H1 (cell line): ENCODE results near the gene CTDSP1. TPM values are rescaled to one million over a fixed set of nuclear protein-coding genes. Genes with fewer than 3 reads are reported as not detected.

Experiments
- CTCF ChIA-PET: fragments of 300-600 bp; sonication (Branson Sonifier 250); formaldehyde crosslinking; loops from one replicate; lab custom pipeline; 2021; ENCODE audit not compliant: partially characterized antibody; lab: Charles Lee
- POLR2A ChIA-PET: fragments of 300-600 bp; sonication (Branson Sonifier 250); formaldehyde crosslinking; loops from one replicate; lab custom pipeline; 2021; ENCODE audit warnings: inconsistent platforms; ENCODE audit not compliant: partially characterized antibody; lab: Charles Lee
- DNase-seq, 2 experiments: peaks; one replicate each; pipeline versions ENCODE4 v3.0.0 to v3.0.0-alpha.2; 2010 to 2022; ENCODE audit warnings: low spot score in 2 of 2, low read depth in 1 of 2, mixed read lengths in 1 of 2
- FAIRE-seq: peaks from 2 replicates; lab custom pipeline; 2011; peaks lifted over from hg19 to GRCh38; lab: Jason Lieb, UNC
- H2AFZ ChIP-seq: 2 replicates; pipeline ENCODE4 v1.8.1; 2012; ENCODE audit warnings: low read length, inconsistent platforms
- H2AK5ac ChIP-seq: 2 replicates; pipeline ENCODE4 v1.6.1; 2013; ENCODE audit warnings: low read depth, low read length
- H2BK120ac ChIP-seq: replicated peaks from 2 replicates; pipeline ENCODE3; 2013; ENCODE audit warnings: low read depth, low read length, inconsistent platforms
- H2BK12ac ChIP-seq: 2 replicates; pipeline ENCODE4 v1.6.1; 2013; ENCODE audit warnings: low read depth, low read length
- H2BK15ac ChIP-seq: 2 replicates; pipeline ENCODE4 v1.6.1; 2013; ENCODE audit warnings: low read length
- H2BK20ac ChIP-seq: 2 replicates; pipeline ENCODE4 v1.6.1; 2013; ENCODE audit warnings: low read length
- H2BK5ac ChIP-seq: 2 replicates; pipeline ENCODE4 v1.6.1; 2013; ENCODE audit warnings: low read depth, low read length
- H3K14ac ChIP-seq: 2 replicates; pipeline ENCODE4 v1.6.1; 2013; ENCODE audit warnings: inconsistent platforms; ENCODE audit not compliant: insufficient read length
- H3K18ac ChIP-seq: 2 replicates; pipeline ENCODE4 v1.6.1; 2013; ENCODE audit warnings: low read length; ENCODE audit errors: extremely low read depth
- H3K23ac ChIP-seq: 2 replicates; pipeline ENCODE4 v1.6.1; 2013; ENCODE audit warnings: inconsistent platforms; ENCODE audit not compliant: insufficient read length
- H3K23me2 ChIP-seq: 2 replicates; pipeline ENCODE4 v1.6.1; 2013; ENCODE audit warnings: low read depth, low read length
- H3K27ac ChIP-seq: 2 replicates; pipeline ENCODE4 v1.6.1; 2011; ENCODE audit warnings: low read depth, low read length, inconsistent platforms
- H3K27me3 ChIP-seq, 4 experiments: replicated peaks in 1 of 4; 1 replicate in 1 of 4; 2 replicates in 3 of 4; pipeline versions ENCODE4 v1.6.1 to v1.8.1; 2011 to 2013; ENCODE audit warnings: low read length in 3 of 4, mild to moderate bottlenecking in 3 of 4, inconsistent platforms in 2 of 4, mixed read lengths in 2 of 4, moderate library complexity in 1 of 4; ENCODE audit not compliant: control insufficient read depth in 3 of 4, insufficient read depth in 3 of 4; ENCODE audit errors: extremely low read depth in 1 of 4
- H3K36me3 ChIP-seq, 4 experiments: 2 replicates each; pipeline versions ENCODE4 v1.6.1 to v1.8.1; 2011 to 2013; ENCODE audit warnings: mild to moderate bottlenecking in 4 of 4, low read length in 3 of 4, moderate library complexity in 2 of 4, control low read depth in 1 of 4, inconsistent platforms in 1 of 4; ENCODE audit not compliant: insufficient read depth in 4 of 4, control insufficient read depth in 2 of 4
- H3K4ac ChIP-seq: replicated peaks from 2 replicates; pipeline ENCODE3; 2013; ENCODE audit warnings: low read length, low read depth, mixed read lengths, inconsistent platforms; ENCODE audit not compliant: insufficient read length
- H3K4me1 ChIP-seq, 4 experiments: replicated peaks in 1 of 4; 1 replicate in 1 of 4; 2 replicates in 3 of 4; pipeline versions ENCODE4 v1.6.1 to v1.8.1; 2011 to 2013; ENCODE audit warnings: low read length in 3 of 4, inconsistent platforms in 2 of 4, mixed read lengths in 1 of 4; ENCODE audit not compliant: insufficient read depth in 4 of 4, control insufficient read depth in 3 of 4
- H3K4me2 ChIP-seq, 2 experiments: 2 replicates each; pipeline versions ENCODE4 v1.6.1 to v1.8.1; 2011 to 2013; ENCODE audit warnings: low read depth in 2 of 2, low read length in 2 of 2, control low read depth in 1 of 2, inconsistent platforms in 1 of 2, mild to moderate bottlenecking in 1 of 2; ENCODE audit not compliant: insufficient read depth in 1 of 2
- H3K4me3 ChIP-seq, 4 experiments: fragments of 200-600, 300-600 bp in 1 of 4; sonication (generic), shearing (Covaris generic), sonication (Bioruptor Twin) in 1 of 4; 2 replicates each; pipeline versions ENCODE4 v1.5.1 to v1.8.1; 2011 to 2016; ENCODE audit warnings: low read length in 4 of 4, low read depth in 3 of 4, control low read depth in 2 of 4, inconsistent platforms in 2 of 4, mild to moderate bottlenecking in 2 of 4, mixed read lengths in 1 of 4, moderate library complexity in 1 of 4; ENCODE audit not compliant: insufficient read depth in 2 of 4; ENCODE audit errors: extremely low read depth in 1 of 4
- H3K56ac ChIP-seq: replicated peaks from 2 replicates; pipeline ENCODE3; 2013; ENCODE audit warnings: low read depth, mild to moderate bottlenecking, mixed read lengths, low read length, inconsistent platforms; ENCODE audit not compliant: insufficient read length
- H3K79me1 ChIP-seq: 2 replicates; pipeline ENCODE4 v1.6.1; 2013; ENCODE audit warnings: low read depth, low read length, control low read depth
- H3K79me2 ChIP-seq, 2 experiments: 2 replicates each; pipeline versions ENCODE4 v1.6.1 to v1.8.1; 2012 to 2013; ENCODE audit warnings: low read length in 2 of 2, mild to moderate bottlenecking in 2 of 2, inconsistent platforms in 1 of 2; ENCODE audit not compliant: insufficient read depth in 2 of 2, control insufficient read depth in 1 of 2
- H3K9ac ChIP-seq, 4 experiments: replicated peaks in 1 of 4; 1 replicate in 1 of 4; 2 replicates in 3 of 4; pipeline versions ENCODE4 v1.6.1 to v1.8.1; 2011 to 2013; ENCODE audit warnings: low read depth in 3 of 4, low read length in 3 of 4, control low read depth in 2 of 4, mild to moderate bottlenecking in 2 of 4, moderate library complexity in 2 of 4, inconsistent platforms in 1 of 4; ENCODE audit errors: extremely low read depth in 1 of 4
- H3K9me3 ChIP-seq, 2 experiments: 2 replicates each; pipeline versions ENCODE4 v1.6.1 to v1.8.1; 2012 to 2013; ENCODE audit warnings: mild to moderate bottlenecking in 2 of 2, moderate library complexity in 2 of 2, control low read depth in 1 of 2, inconsistent platforms in 1 of 2, low read depth in 1 of 2, low read length in 1 of 2, mixed read lengths in 1 of 2; ENCODE audit not compliant: insufficient read depth in 2 of 2
- H4K20me1 ChIP-seq, 2 experiments: replicated peaks in 1 of 2; 2 replicates each; pipeline versions ENCODE3 to v1.8.1; 2011 to 2013; ENCODE audit warnings: inconsistent platforms in 2 of 2, low read length in 2 of 2, mild to moderate bottlenecking in 1 of 2; ENCODE audit not compliant: insufficient read depth in 2 of 2, control insufficient read depth in 1 of 2
- H4K5ac ChIP-seq: 2 replicates; pipeline ENCODE4 v1.6.1; 2013; ENCODE audit warnings: low read length, low read depth, mixed read lengths, inconsistent platforms; ENCODE audit not compliant: insufficient read length
- H4K8ac ChIP-seq: 2 replicates; pipeline ENCODE4 v1.8.0; 2013; ENCODE audit warnings: mild to moderate bottlenecking, moderate library complexity, low read length, inconsistent platforms; ENCODE audit not compliant: insufficient read depth; ENCODE audit errors: extremely low read depth
- H4K91ac ChIP-seq: replicated peaks from 2 replicates; pipeline ENCODE3; 2013; ENCODE audit warnings: low read length, mixed read lengths, inconsistent platforms; ENCODE audit not compliant: insufficient read length
- BACH1 ChIP-seq: IDR thresholded peaks from 2 replicates; pipeline ENCODE4 v1.6.1; 2012; ENCODE audit warnings: low read length, improper control_type of control experiment
- BRCA1 ChIP-seq: IDR thresholded peaks from 2 replicates; pipeline ENCODE4 v1.6.1; 2012; ENCODE audit warnings: low read depth, low read length, improper control_type of control experiment
- CHD1 ChIP-seq: IDR thresholded peaks from 2 replicates; pipeline ENCODE4 v1.6.1; 2012; ENCODE audit warnings: low read depth, low read length, improper control_type of control experiment
- CTCF ChIP-seq, 3 experiments: IDR thresholded peaks; 1 replicate in 2 of 3; 2 replicates in 1 of 3; pipeline versions ENCODE4 v1.5.1 to v1.6.1; 2011; ENCODE audit warnings: low read length in 3 of 3, mild to moderate bottlenecking in 3 of 3, inconsistent platforms in 2 of 3, low read depth in 1 of 3, moderate library complexity in 1 of 3; ENCODE audit not compliant: insufficient read depth in 1 of 3; ENCODE audit errors: control extremely low read depth in 1 of 3
- GABPA ChIP-seq: IDR thresholded peaks from 2 replicates; pipeline ENCODE4 v1.6.1; 2011; ENCODE audit warnings: mild to moderate bottlenecking, low read length, moderate library complexity, borderline replicate concordance; ENCODE audit not compliant: insufficient read depth
- MAFK ChIP-seq: IDR thresholded peaks from 2 replicates; pipeline ENCODE4 v1.6.1; 2012; ENCODE audit warnings: low read depth, mild to moderate bottlenecking, improper control_type of control experiment, low read length
- PHF8 ChIP-seq: fragments of 200-600 bp; sonication (generic); conservative IDR thresholded peaks from 2 replicates; pipeline ENCODE4 v1.7.1; 2012; ENCODE audit warnings: low read depth, mild to moderate bottlenecking, inconsistent platforms, low read length, moderate library complexity
- POLR2AphosphoS5 ChIP-seq: IDR thresholded peaks from 2 replicates; pipeline ENCODE4 v1.6.1; 2011; ENCODE audit warnings: low read depth, low read length
- SAP30 ChIP-seq: fragments of 300-600 bp; sonication (generic); IDR thresholded peaks from 2 replicates; pipeline ENCODE4 v1.7.1; 2012; ENCODE audit warnings: low read length, moderate library complexity, mild to moderate bottlenecking, inconsistent platforms; ENCODE audit not compliant: insufficient read depth, insufficient replicate concordance
- USF2 ChIP-seq: IDR thresholded peaks from 2 replicates; pipeline ENCODE4 v1.6.1; 2011; ENCODE audit warnings: low read length, improper control_type of control experiment
- WGBS, 2 experiments: shearing (Covaris generic) in 1 of 2; methylation state at CpG; one replicate each; pipeline versions ENCODE4 v1.1.6 to v1.1.7; 2013 to 2015; ENCODE audit warnings: low lambda C conversion rate in 2 of 2, mixed read lengths in 2 of 2, inconsistent platforms in 1 of 2, low coverage in 1 of 2, missing lambda C conversion rate in 1 of 2; ENCODE audit not compliant: insufficient replicate concordance in 2 of 2, insufficient coverage in 1 of 2, insufficient read length in 1 of 2; ENCODE audit errors: extremely low coverage in 1 of 2, missing lambda C conversion rate in 1 of 2; 5-methylcytosine and 5-hydroxymethylcytosine counted together
- polyA plus RNA-seq, 7 experiments: library from polyadenylated mRNA; depleted of rRNA in 3 of 7; stranded (reverse) in 5 of 7; unstranded in 2 of 7; fragments of >200 nt in 5 of 7; fragments of 200-250 nt in 2 of 7; gene quantifications; 1 replicate in 5 of 7; 2 replicates in 1 of 7; 4 replicates in 1 of 7; pipeline versions ENCODE4 v1.2.1 to v1.2.3, GENCODE V29; 2011 to 2013; ENCODE audit warnings: missing spikeins in 2 of 7, mixed read lengths in 2 of 7
- total RNA-seq: library from RNA; stranded (reverse); fragmentation: NEBNext Ultra II Directional; extraction: Animal tissue kit (Norgen Biotek cat#: 25700); gene quantifications from 2 replicates; pipeline ENCODE4 v1.2.1, GENCODE V29; 2021

Gene CTDSP1
- total and polyA plus RNA-seq, 2 of the 8 experiments (the other 6 are each of a cell fraction or from before 2014, with no cell fraction given): 20.3 to 35.2 TPM

- no peak overlapping the region for H2AK5ac ChIP-seq
- H3K4ac ChIP-seq: no peak overlapping the region
- no peaks in the 10 kb centered on the region for H3K36me3 ChIP-seq
- H4K8ac ChIP-seq: no peak overlapping the region
- H3K9ac ChIP-seq: no peak overlapping the region
- H3K79me2 ChIP-seq: no peaks in the 10 kb centered on the region
- POLR2A ChIA-PET: interaction anchor here (1.0 to 1.8 kb wide), 2 partner anchors 10 to 12 kb away, joined by 4 to 7 read pairs; no protein-coding TSS in a partner anchor
- no peak overlapping the region for H3K27ac ChIP-seq
- H3K4me1 ChIP-seq: peaks cover 0 to 10% (median 2%) of the 10 kb centered on the region in 4 experiments; a peak in 2 of 7 replicates
- H2BK120ac ChIP-seq: no peak overlapping the region
- H3K23ac ChIP-seq: no peak overlapping the region
- H3K14ac ChIP-seq: no peak overlapping the region
- H3K79me1 ChIP-seq: no peaks in the 10 kb centered on the region
- FAIRE-seq: no peak
- DNase-seq: no peak
- no peak overlapping the region for H2BK15ac ChIP-seq
- no peak overlapping the region for H3K56ac ChIP-seq
- no peak overlapping the region for H2BK20ac ChIP-seq
- H4K5ac ChIP-seq: no peak overlapping the region
- H3K23me2 ChIP-seq: no peaks in the 10 kb centered on the region
- no peak overlapping the region for H2BK12ac ChIP-seq
- CTCF ChIA-PET: interaction anchor here (0.6 to 1.0 kb wide), 2 partner anchors 9 to 269 kb away, joined by 3 read pairs; no protein-coding TSS in a partner anchor
- H4K91ac ChIP-seq: no peak overlapping the region
- H3K4me2 ChIP-seq: no peak overlapping the region
- no peak overlapping the region for H2AFZ ChIP-seq
- H3K4me3 ChIP-seq: no peak overlapping the region
- no peaks in the 10 kb centered on the region for H3K9me3 ChIP-seq
- H3K27me3 ChIP-seq: no peaks in the 10 kb centered on the region
- H2BK5ac ChIP-seq: no peak overlapping the region
- H4K20me1 ChIP-seq: no peaks in the 10 kb centered on the region
- no peak overlapping the region for H3K18ac ChIP-seq
- 90% methylated on average over 5 of the region's 5 CpGs; no CpG with 5 or more reads in 1 of the 2 experiments for WGBS, 2 experiments
- no peak for TF ChIP-seq GABPA
- TF ChIP-seq MAFK: no peak
- TF ChIP-seq CHD1: no peak
- TF ChIP-seq CTCF (IDR thresholded peaks at IDR 0.05; ENCODE audit: control extremely low read depth in 1 of 3, insufficient read depth in 1 of 3, low read depth in 1 of 3, low read length in 3 of 3): no peak
- TF ChIP-seq SAP30: no peak
- TF ChIP-seq BACH1: no peak
- TF ChIP-seq USF2: no peak
- no peak for TF ChIP-seq PHF8
- no peak for TF ChIP-seq POLR2AphosphoS5
- TF ChIP-seq BRCA1: no peak
Observed at GRCh38 chr2:218418321-218418716, 18.7 kb downstream of the CTDSP1 start.
